GM21447 (cell line): ENCODE measurements around the gene TRIM2.

ENCODE experiments used
- ATAC-seq: cut with Tn5 transposase; IDR thresholded peaks from one replicate; pipeline ENCODE4 v1.9.1; 2021; ENCODE audit not compliant: unreplicated experiment

Gene TRIM2

GRCh38 chr4:153327247-153327646 lies 123.0 kb downstream of the TRIM2 start:
- ATAC-seq, result no peak

GRCh38 chr4:153332936-153333335 lies 128.7 kb downstream of the TRIM2 start:
- ATAC-seq, result no peak

- ATAC-seq, result no peak
Observed at GRCh38 chr4:153333874-153334273, 129.6 kb downstream of the TRIM2 start.

- no peak for ATAC-seq
Observed at GRCh38 chr4:153335665-153336064, 131.4 kb downstream of the TRIM2 start.

- ATAC-seq, result no peak
Observed at GRCh38 chr4:153337686-153338085, 133.4 kb downstream of the TRIM2 start.

GRCh38 chr4:153341575-153342090 lies 137.4 kb downstream of the TRIM2 start:
- ATAC-seq, result peak; percentile 22

GRCh38 chr4:153342751-153343552 lies 138.7 kb downstream of the TRIM2 start:
- ATAC-seq, result no peak

- ATAC-seq, result peak; percentile 68
Observed at GRCh38 chr4:153344131-153345011, 140.1 kb downstream of the TRIM2 start, which contains the start of gene MND1. Gene MND1 (plus strand): TSS chr4:153344688. CDS start chr4:153344738, 50 bp downstream.

- peak; percentile 48 for ATAC-seq
Observed at GRCh38 chr4:153345012-153345981, 141.1 kb downstream of the TRIM2 start.

GRCh38 chr4:153346031-153346430 lies 141.8 kb downstream of the TRIM2 start:
- ATAC-seq, result no peak

GRCh38 chr4:153346563-153346962 lies 142.3 kb downstream of the TRIM2 start:
- ATAC-seq, result no peak

GRCh38 chr4:153347117-153347516 lies 142.9 kb downstream of the TRIM2 start:
- ATAC-seq, result no peak

- no peak for ATAC-seq
Observed at GRCh38 chr4:153348006-153348405, 143.8 kb downstream of the TRIM2 start.

GRCh38 chr4:153349206-153349805 lies 145.1 kb downstream of the TRIM2 start:
- ATAC-seq, result no peak

GRCh38 chr4:153362184-153362583 lies 157.9 kb downstream of the TRIM2 start:
- no peak for ATAC-seq

GRCh38 chr4:153364061-153364460 lies 159.8 kb downstream of the TRIM2 start:
- ATAC-seq, result no peak

GRCh38 chr4:153365003-153365402 lies 160.8 kb downstream of the TRIM2 start:
- no peak for ATAC-seq

- no peak for ATAC-seq
Observed at GRCh38 chr4:153366486-153366885, 162.2 kb downstream of the TRIM2 start.

GRCh38 chr4:153367092-153367491 lies 162.8 kb downstream of the TRIM2 start:
- ATAC-seq, result no peak

- no peak for ATAC-seq
Observed at GRCh38 chr4:153369021-153369420, 164.8 kb downstream of the TRIM2 start.
